HFF-Myc (cell line): ENCODE data around the gene GLB1L2.

Experiments used
- DNase-seq: peaks from one replicate; pipeline ENCODE4 v3.0.0-alpha.2; 2011; ENCODE audit warnings: low read depth; ENCODE audit errors: extremely low read depth
- H3K4me3 ChIP-seq: replicated peaks from 2 replicates; pipeline ENCODE4 v1.5.1; 2011; ENCODE audit warnings: low read depth, mild to moderate bottlenecking, control low read depth, low read length
- TF ChIP-seq, protein P1 (sequence below): IDR thresholded peaks from 2 replicates; pipeline ENCODE4 v1.5.1; 2012; ENCODE audit warnings: mild to moderate bottlenecking, low read depth, low read length, control low read depth; ENCODE audit errors: missing control alignments

The GLB1L2 gene

GRCh38 chr11:134405436-134405835 lies 73.6 kb downstream of the GLB1L2 start:
- TF ChIP-seq, protein P1, sequence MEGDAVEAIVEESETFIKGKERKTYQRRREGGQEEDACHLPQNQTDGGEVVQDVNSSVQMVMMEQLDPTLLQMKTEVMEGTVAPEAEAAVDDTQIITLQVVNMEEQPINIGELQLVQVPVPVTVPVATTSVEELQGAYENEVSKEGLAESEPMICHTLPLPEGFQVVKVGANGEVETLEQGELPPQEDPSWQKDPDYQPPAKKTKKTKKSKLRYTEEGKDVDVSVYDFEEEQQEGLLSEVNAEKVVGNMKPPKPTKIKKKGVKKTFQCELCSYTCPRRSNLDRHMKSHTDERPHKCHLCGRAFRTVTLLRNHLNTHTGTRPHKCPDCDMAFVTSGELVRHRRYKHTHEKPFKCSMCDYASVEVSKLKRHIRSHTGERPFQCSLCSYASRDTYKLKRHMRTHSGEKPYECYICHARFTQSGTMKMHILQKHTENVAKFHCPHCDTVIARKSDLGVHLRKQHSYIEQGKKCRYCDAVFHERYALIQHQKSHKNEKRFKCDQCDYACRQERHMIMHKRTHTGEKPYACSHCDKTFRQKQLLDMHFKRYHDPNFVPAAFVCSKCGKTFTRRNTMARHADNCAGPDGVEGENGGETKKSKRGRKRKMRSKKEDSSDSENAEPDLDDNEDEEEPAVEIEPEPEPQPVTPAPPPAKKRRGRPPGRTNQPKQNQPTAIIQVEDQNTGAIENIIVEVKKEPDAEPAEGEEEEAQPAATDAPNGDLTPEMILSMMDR = no peak
- no peak for DNase-seq
- no peak overlapping the region for H3K4me3 ChIP-seq

GRCh38 chr11:134405841-134406240 lies 74.1 kb downstream of the GLB1L2 start:
- TF ChIP-seq, protein P1 = no peak
- H3K4me3 ChIP-seq = no peak overlapping the region
- DNase-seq = no peak

DNA sequence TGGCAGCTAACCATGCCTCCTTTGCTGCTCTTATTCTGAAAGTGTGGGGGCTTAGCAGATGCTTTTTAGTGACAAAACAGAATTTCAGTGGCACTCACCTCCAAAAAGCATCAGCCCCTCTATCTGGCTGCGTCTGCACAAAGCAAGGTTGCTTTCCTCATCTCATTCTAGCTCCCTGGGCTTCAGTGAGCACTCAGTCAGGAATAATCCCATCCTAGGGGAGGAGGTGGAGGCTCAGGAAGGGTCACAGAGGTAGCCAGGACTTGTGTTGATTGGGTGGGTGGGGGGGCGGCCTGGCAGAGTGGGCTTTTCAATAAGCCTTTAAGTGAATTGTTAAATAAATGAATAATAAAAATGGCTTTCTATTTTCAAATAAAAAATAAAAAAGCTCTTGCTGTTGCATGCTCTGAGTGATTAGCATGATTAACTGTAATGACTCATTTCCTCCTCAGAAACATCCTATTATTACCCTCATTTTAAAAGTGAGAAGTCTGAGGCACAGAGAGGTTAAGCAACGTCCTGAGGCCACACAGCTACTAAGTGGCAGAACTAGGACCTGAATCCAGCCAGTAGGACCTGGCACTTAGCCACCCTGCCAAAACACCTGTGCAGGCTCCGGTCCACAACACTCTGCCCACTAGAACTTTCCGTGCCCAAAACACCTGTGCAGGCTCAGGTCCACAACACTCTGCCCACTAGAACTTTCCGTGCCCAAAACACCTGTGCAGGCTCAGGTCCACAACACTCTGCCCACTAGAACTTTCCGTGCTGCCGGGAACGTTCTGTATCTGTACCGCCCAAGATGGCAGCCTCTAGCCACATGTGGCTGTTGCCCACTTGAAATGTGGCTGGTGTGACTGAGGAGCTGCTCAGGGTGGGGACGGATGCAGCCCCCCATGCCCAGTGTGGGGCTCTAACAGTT lies 74.7 kb downstream of the GLB1L2 start:
- no peak for DNase-seq
- TF ChIP-seq, protein P1 = no peak

GRCh38 chr11:134407321-134407828 lies 75.6 kb downstream of the GLB1L2 start:
- TF ChIP-seq, protein P1 = no peak
- DNase-seq = no peak
- H3K4me3 ChIP-seq = no peak overlapping the region

More for the DNA sequence above, 74.7 kb downstream of the GLB1L2 start:
- no peak overlapping the region for H3K4me3 ChIP-seq

GRCh38 chr11:134407923-134408322 lies 76.1 kb downstream of the GLB1L2 start:
- no peak overlapping the region for H3K4me3 ChIP-seq
- TF ChIP-seq, protein P1 = no peak
- no peak for DNase-seq

GRCh38 chr11:134409552-134410429 lies 78.0 kb downstream of the GLB1L2 start:
- TF ChIP-seq, protein P1 = no peak
- no peak for DNase-seq
- no peak overlapping the region for H3K4me3 ChIP-seq
